Neuronal stem cell (in vitro differentiated cells): ENCODE measurements around the gene DCC.

ENCODE experiments used
- DNase-seq: peaks from one replicate; pipeline ENCODE4 v3.0.0-alpha.2; 2013; ENCODE audit warnings: low spot score
- H2AFZ ChIP-seq: one replicate; pipeline ENCODE4 v1.6.1; 2013; ENCODE audit warnings: mild to moderate bottlenecking, low read length, inconsistent platforms
- H2AK5ac ChIP-seq: 2 replicates; pipeline ENCODE4 v1.6.1; 2013; ENCODE audit warnings: low read depth, mild to moderate bottlenecking, inconsistent platforms, low read length, moderate library complexity, mixed read lengths
- H2BK120ac ChIP-seq: 2 replicates; pipeline ENCODE4 v1.6.1; 2013; ENCODE audit warnings: low read depth, mild to moderate bottlenecking, inconsistent platforms, low read length, moderate library complexity, mixed read lengths
- H2BK12ac ChIP-seq: one replicate; pipeline ENCODE4 v1.6.1; 2013; ENCODE audit warnings: low read length, inconsistent platforms
- H2BK15ac ChIP-seq: 2 replicates; pipeline ENCODE4 v1.6.1; 2013; ENCODE audit warnings: mild to moderate bottlenecking, low read length, inconsistent platforms, mixed read lengths
- H2BK5ac ChIP-seq: one replicate; pipeline ENCODE4 v1.6.1; 2013; ENCODE audit warnings: inconsistent platforms, mild to moderate bottlenecking, low read length, moderate library complexity
- H3K14ac ChIP-seq: one replicate; pipeline ENCODE4 v1.6.1; 2013; ENCODE audit warnings: low read length, inconsistent platforms
- H3K18ac ChIP-seq: 2 replicates; pipeline ENCODE4 v1.6.1; 2013; ENCODE audit warnings: low read length, inconsistent platforms
- H3K23ac ChIP-seq: 2 replicates; pipeline ENCODE4 v1.6.1; 2013; ENCODE audit warnings: low read depth, mild to moderate bottlenecking, mixed read lengths, low read length, inconsistent platforms; ENCODE audit not compliant: poor library complexity
- H3K27ac ChIP-seq: replicated peaks from 3 replicates; pipeline ENCODE4 v1.5.1; 2013; ENCODE audit warnings: low read length, inconsistent platforms
- H3K27me3 ChIP-seq, 3 experiments: 2 replicates each; pipeline ENCODE4 v1.6.1; 2013; ENCODE audit warnings: low read length in 3 of 3, mild to moderate bottlenecking in 2 of 3, inconsistent platforms in 1 of 3, low read depth in 1 of 3, mixed read lengths in 1 of 3, moderate library complexity in 1 of 3; ENCODE audit not compliant: control insufficient read depth in 3 of 3, insufficient read depth in 3 of 3
- H3K36me3 ChIP-seq, 2 donors: replicated peaks in 1 of 2; 2 replicates each; pipeline ENCODE4 v1.6.1; 2013; ENCODE audit warnings: low read length in 2 of 2; ENCODE audit not compliant: control insufficient read depth in 2 of 2, insufficient read depth in 2 of 2
- H3K4ac ChIP-seq: 2 replicates; pipeline ENCODE4 v1.6.1; 2013; ENCODE audit warnings: inconsistent platforms, mild to moderate bottlenecking, low read length, moderate library complexity
- H3K4me1 ChIP-seq, 2 donors: 1 replicate in 1 of 2; 2 replicates in 1 of 2; pipeline ENCODE4 v1.6.1; 2013; ENCODE audit warnings: low read length in 2 of 2, low read depth in 1 of 2; ENCODE audit not compliant: control insufficient read depth in 2 of 2, insufficient read depth in 1 of 2
- H3K4me2 ChIP-seq: one replicate; pipeline ENCODE4 v1.6.1; 2013; ENCODE audit warnings: mild to moderate bottlenecking, low read length, inconsistent platforms; ENCODE audit not compliant: insufficient read depth, poor library complexity, severe bottlenecking
- H3K4me3 ChIP-seq, 2 donors: 2 replicates each; pipeline ENCODE4 v1.5.1; 2013; ENCODE audit warnings: low read length in 2 of 2, mild to moderate bottlenecking in 2 of 2, inconsistent platforms in 1 of 2, moderate library complexity in 1 of 2
- H3K79me1 ChIP-seq: one replicate; pipeline ENCODE4 v1.6.1; 2013; ENCODE audit warnings: low read depth, mild to moderate bottlenecking, inconsistent platforms, low read length, moderate library complexity
- H3K9ac ChIP-seq: one replicate; pipeline ENCODE4 v1.6.1; 2013; ENCODE audit warnings: mild to moderate bottlenecking, low read depth, low read length, inconsistent platforms; ENCODE audit not compliant: poor library complexity
- H3K9me3 ChIP-seq, 2 donors: replicated peaks in 1 of 2; 2 replicates each; pipeline versions ENCODE3 to v1.6.1; 2013; ENCODE audit warnings: low read length in 2 of 2, mild to moderate bottlenecking in 2 of 2, inconsistent platforms in 1 of 2, low read depth in 1 of 2, mixed read lengths in 1 of 2, moderate library complexity in 1 of 2; ENCODE audit not compliant: control insufficient read depth in 2 of 2, insufficient read depth in 1 of 2
- H4K8ac ChIP-seq: one replicate; pipeline ENCODE4 v1.6.1; 2013; ENCODE audit warnings: low read depth, mild to moderate bottlenecking, inconsistent platforms, low read length, moderate library complexity
- H4K91ac ChIP-seq: one replicate; pipeline ENCODE4 v1.6.1; 2013; ENCODE audit warnings: low read length, low read depth, mild to moderate bottlenecking, inconsistent platforms; ENCODE audit not compliant: poor library complexity
- WGBS, 2 donors: extraction: QIAGEN DNeasy Blood & Tissue Kit; methylation state at CpG; one replicate each; pipeline ENCODE4 v1.1.7; 2013; ENCODE audit warnings: missing lambda C conversion rate in 2 of 2, mixed read lengths in 1 of 2; ENCODE audit not compliant: insufficient read length in 2 of 2, insufficient replicate concordance in 1 of 2; ENCODE audit errors: extremely low coverage in 2 of 2; 5-methylcytosine and 5-hydroxymethylcytosine counted together

Gene DCC

GRCh38 chr18:52537261-52537660 is 197.3 kb downstream of the DCC start:
- Histone ChIP-seq H4K91ac (no peak overlapping the region), H3K36me3 (no peaks in the 10 kb centered on the region), H2BK5ac (no peak overlapping the region), H3K4me3 (no peak overlapping the region), H3K14ac (no peak overlapping the region), H3K23ac (no peak overlapping the region), H3K4ac (no peak overlapping the region), H3K27me3 (no peaks in the 10 kb centered on the region), H3K4me1 (no peaks in the 10 kb centered on the region), H3K9ac (no peak overlapping the region), H3K18ac (no peak overlapping the region), H2AFZ (no peak overlapping the region), H2AK5ac (no peak overlapping the region), H3K79me1 (no peaks in the 10 kb centered on the region), H2BK12ac (no peak overlapping the region), H3K27ac (no peak overlapping the region), H4K8ac (no peak overlapping the region), H2BK15ac (no peak overlapping the region), H3K9me3 (peaks cover 3 to 4% of the 10 kb centered on the region in 2 donors), H2BK120ac (no peak overlapping the region), H3K4me2 (no peak overlapping the region)
- WGBS, 2 donors = no CpG with 5 or more reads among the region's 1 CpG
- no peak for DNase-seq

GRCh38 chr18:52541056-52541455 is 201.1 kb downstream of the DCC start:
- H4K91ac ChIP-seq = no peak overlapping the region
- no peak overlapping the region for H2BK120ac ChIP-seq
- no peak overlapping the region for H4K8ac ChIP-seq
- H3K9me3 ChIP-seq = peaks cover 3 to 4% of the 10 kb centered on the region in 2 donors
- no CpG with 5 or more reads among the region's 4 CpGs for WGBS, 2 donors
- no peak overlapping the region for H3K4me2 ChIP-seq
- no peak overlapping the region for H3K27ac ChIP-seq
- no peaks in the 10 kb centered on the region for H3K27me3 ChIP-seq
- no peak overlapping the region for H2BK5ac ChIP-seq
- H3K4me1 ChIP-seq = no peaks in the 10 kb centered on the region
- no peak overlapping the region for H2BK15ac ChIP-seq
- H3K79me1 ChIP-seq = no peaks in the 10 kb centered on the region
- H3K4me3 ChIP-seq = no peak overlapping the region
- H3K9ac ChIP-seq = no peak overlapping the region
- H3K23ac ChIP-seq = no peak overlapping the region
- H3K14ac ChIP-seq = no peak overlapping the region
- H3K4ac ChIP-seq = no peak overlapping the region
- H2BK12ac ChIP-seq = no peak overlapping the region
- no peaks in the 10 kb centered on the region for H3K36me3 ChIP-seq
- no peak for DNase-seq
- H2AFZ ChIP-seq = no peak overlapping the region
- no peak overlapping the region for H2AK5ac ChIP-seq
- H3K18ac ChIP-seq = no peak overlapping the region

- H3K4me3 ChIP-seq = no peak overlapping the region
- no peak overlapping the region for H3K27ac ChIP-seq
- H3K36me3 ChIP-seq = no peaks in the 10 kb centered on the region
- H3K27me3 ChIP-seq = no peaks in the 10 kb centered on the region
- H3K79me1 ChIP-seq = no peaks in the 10 kb centered on the region
- H2AFZ ChIP-seq = no peak overlapping the region
- H2BK120ac ChIP-seq = no peak overlapping the region
- no peak overlapping the region for H3K18ac ChIP-seq
- no peak overlapping the region for H2BK15ac ChIP-seq
- H3K14ac ChIP-seq = no peak overlapping the region
- no peak for DNase-seq
- no peak overlapping the region for H3K23ac ChIP-seq
- no peaks in the 10 kb centered on the region for H3K4me1 ChIP-seq
- H3K4me2 ChIP-seq = no peak overlapping the region
- no peak overlapping the region for H3K4ac ChIP-seq
- no peak overlapping the region for H4K91ac ChIP-seq
- peaks cover 3 to 4% of the 10 kb centered on the region in 2 donors for H3K9me3 ChIP-seq
- no peak overlapping the region for H3K9ac ChIP-seq
- H2AK5ac ChIP-seq = no peak overlapping the region
- no peak overlapping the region for H4K8ac ChIP-seq
- WGBS, 2 donors = no CpG with 5 or more reads among the region's 4 CpGs
- H2BK12ac ChIP-seq = no peak overlapping the region
- no peak overlapping the region for H2BK5ac ChIP-seq
These were observed 204.1 kb downstream of the DCC start for GRCh38 chr18:52544086-52544485.

- H3K36me3 ChIP-seq = no peaks in the 10 kb centered on the region
These were observed 206.8 kb downstream of the DCC start for GRCh38 chr18:52546686-52547346.

More at GRCh38 chr18:52546686-52547346, 206.8 kb downstream of the DCC start:
- H3K14ac ChIP-seq = no peak overlapping the region
- H3K79me1 ChIP-seq = no peaks in the 10 kb centered on the region
- H3K4me3 ChIP-seq = no peak overlapping the region
- H2BK15ac ChIP-seq = no peak overlapping the region
- H3K23ac ChIP-seq = no peak overlapping the region
- no peak overlapping the region for H3K4ac ChIP-seq
- no CpG with 5 or more reads among the region's 6 CpGs for WGBS, 2 donors
- no peak overlapping the region for H4K8ac ChIP-seq
- no peak overlapping the region for H3K18ac ChIP-seq
- no peak for DNase-seq
- no peak overlapping the region for H3K27ac ChIP-seq
- no peak overlapping the region for H2BK5ac ChIP-seq
- H2BK120ac ChIP-seq = no peak overlapping the region
- H4K91ac ChIP-seq = no peak overlapping the region
- no peak overlapping the region for H2AFZ ChIP-seq
- no peak overlapping the region for H3K9ac ChIP-seq
- no peak overlapping the region for H2BK12ac ChIP-seq
- no peak overlapping the region for H2AK5ac ChIP-seq
- no peaks in the 10 kb centered on the region for H3K9me3 ChIP-seq
- H3K4me2 ChIP-seq = no peak overlapping the region
- no peaks in the 10 kb centered on the region for H3K4me1 ChIP-seq
- H3K27me3 ChIP-seq = no peaks in the 10 kb centered on the region
